ENCODE results near the gene S100A11. TPM values are rescaled to one million over a fixed set of nuclear protein-coding genes. Genes with fewer than 3 reads are reported as not detected.

The S100A11 gene
- total RNA-seq, 1 experiment from 2014 or later: 474 TPM

GRCh38 chr1:152039461-152039860 lies 2.7 kb upstream of the S100A11 start:
- no peak for TF ChIP-seq REST (IDR thresholded peaks at IDR 0.05; ENCODE audit: insufficient read depth in 1 of 2, low read depth in 2 of 2, low read length in 1 of 2)
- no peak for TF ChIP-seq POLR2AphosphoS5 (IDR thresholded peaks at IDR 0.05; ENCODE audit: low read depth, low read length)
- TF ChIP-seq SIN3A (IDR thresholded peaks at IDR 0.05; ENCODE audit: borderline replicate concordance, insufficient read depth, low read depth, low read length): no peak
- no peak for TF ChIP-seq TCF7L2 (IDR thresholded peaks at IDR 0.05; ENCODE audit: low read depth, low read length)
- no peak for TF ChIP-seq CTCF (IDR thresholded peaks at IDR 0.05)
- Histone ChIP-seq H3K27me3 (ENCODE audit: control insufficient read depth, insufficient read depth, low read length) (no peaks in the 10 kb centered on the region), H3K4me3 (ENCODE audit: low read depth in 2 of 2, low read length in 2 of 2) (no peak overlapping the region), H3K9me3 (ENCODE audit: control insufficient read depth, insufficient read depth, low read depth, low read length) (no peaks in the 10 kb centered on the region), H3K27ac (ENCODE audit: low read length) (no peak overlapping the region), H3K36me3 (ENCODE audit: control insufficient read depth, insufficient read depth, low read length) (peaks cover 7% of the 10 kb centered on the region; the same call in 1 of the 2 replicates), H3K4me1 (ENCODE audit: control insufficient read depth, insufficient read depth, low read length) (peaks cover 14% of the 10 kb centered on the region)
- ATAC-seq (no peak), DNase-seq (ENCODE audit: low read depth, low spot score) (no peak)
- POLR2A ChIA-PET: no interaction called here
- CTCF ChIA-PET: no interaction called here
- no TSS peak for BruUV-seq (replicated peaks)
- in situ Hi-C loops (cut with HindIII; ENCODE audit: low pct_unique_long_range_greater_than_20kb, low sequenced_read_pairs) (no loop called here), intact Hi-C loops (cut with micrococcal nuclease; ENCODE audit: unreplicated experiment) (no loop called here)

GRCh38 chr1:152038871-152039270 lies 2.1 kb upstream of the S100A11 start:
- H3K4me1 ChIP-seq (ENCODE audit: control insufficient read depth, insufficient read depth, low read length): peaks cover 20% of the 10 kb centered on the region
- DNase-seq (ENCODE audit: low read depth, low spot score) (no peak), ATAC-seq (no peak)
- ChIA-PET POLR2A (no interaction called here), CTCF (no interaction called here)
- intact Hi-C loops (cut with micrococcal nuclease; ENCODE audit: unreplicated experiment) (no loop called here), in situ Hi-C loops (cut with HindIII; ENCODE audit: low pct_unique_long_range_greater_than_20kb, low sequenced_read_pairs) (no loop called here)
- peaks cover 10% of the 10 kb centered on the region for H3K36me3 ChIP-seq (ENCODE audit: control insufficient read depth, insufficient read depth, low read length)
- H3K4me3 ChIP-seq (ENCODE audit: low read depth in 2 of 2, low read length in 2 of 2): no peak overlapping the region
- BruUV-seq (replicated peaks): no TSS peak
- no peaks in the 10 kb centered on the region for H3K9me3 ChIP-seq (ENCODE audit: control insufficient read depth, insufficient read depth, low read depth, low read length)
- no peak overlapping the region; the same call in 1 of the 2 replicates for H3K27ac ChIP-seq (ENCODE audit: low read length)
- H3K27me3 ChIP-seq (ENCODE audit: control insufficient read depth, insufficient read depth, low read length): no peaks in the 10 kb centered on the region
- TF ChIP-seq SIN3A (IDR thresholded peaks at IDR 0.05; ENCODE audit: borderline replicate concordance, insufficient read depth, low read depth, low read length): no peak
- no peak for TF ChIP-seq CTCF (IDR thresholded peaks at IDR 0.05)
- no peak for TF ChIP-seq REST (IDR thresholded peaks at IDR 0.05; ENCODE audit: insufficient read depth in 1 of 2, low read depth in 2 of 2, low read length in 1 of 2)
- no peak for TF ChIP-seq TCF7L2 (IDR thresholded peaks at IDR 0.05; ENCODE audit: low read depth, low read length)
- TF ChIP-seq POLR2AphosphoS5 (IDR thresholded peaks at IDR 0.05; ENCODE audit: low read depth, low read length): no peak
